Kidney capillary endothelial cell (primary cell): ENCODE measurements around the gene TBL1X.

ENCODE experiments used
- DNase-seq: peaks from one replicate; pipeline ENCODE4 v3.0.0-alpha.2; 2018; ENCODE audit warnings: low spot score

Gene TBL1X

GRCh38 chrX:9668537-9668936, 203.7 kb downstream of the TBL1X start:
- DNase-seq = no peak

GRCh38 chrX:9670136-9670814, 205.4 kb downstream of the TBL1X start:
- no peak for DNase-seq

- DNase-seq = no peak
These were observed 207.1 kb downstream of the TBL1X start for GRCh38 chrX:9671998-9672397.

GRCh38 chrX:9676306-9676705, 211.4 kb downstream of the TBL1X start:
- no peak for DNase-seq

- DNase-seq = no peak
These were observed 211.9 kb downstream of the TBL1X start for GRCh38 chrX:9676738-9677097.

GRCh38 chrX:9677098-9677739, 212.4 kb downstream of the TBL1X start:
- DNase-seq = peak; percentile 23

- no peak for DNase-seq
These were observed 213.5 kb downstream of the TBL1X start for GRCh38 chrX:9678215-9678965.

GRCh38 chrX:9681011-9681410, 216.2 kb downstream of the TBL1X start:
- DNase-seq = no peak

- DNase-seq = no peak
These were observed 216.6 kb downstream of the TBL1X start for GRCh38 chrX:9681422-9681821.

GRCh38 chrX:9682456-9682855, 217.6 kb downstream of the TBL1X start:
- DNase-seq = no peak

GRCh38 chrX:9682861-9683260, 218.0 kb downstream of the TBL1X start:
- no peak for DNase-seq

GRCh38 chrX:9683350-9683749, 218.5 kb downstream of the TBL1X start:
- no peak for DNase-seq

- DNase-seq = no peak
These were observed 223.0 kb downstream of the TBL1X start for GRCh38 chrX:9687899-9688298.

- no peak for DNase-seq
These were observed 224.0 kb downstream of the TBL1X start for GRCh38 chrX:9688833-9689232.

GRCh38 chrX:9690046-9690445, 225.2 kb downstream of the TBL1X start:
- DNase-seq = no peak

GRCh38 chrX:9693307-9694001, 228.6 kb downstream of the TBL1X start:
- DNase-seq = no peak

- DNase-seq = no peak
These were observed 233.7 kb downstream of the TBL1X start for GRCh38 chrX:9698576-9698975.

- DNase-seq = no peak
These were observed 235.7 kb downstream of the TBL1X start for GRCh38 chrX:9700555-9700954.

GRCh38 chrX:9701790-9702189, 236.9 kb downstream of the TBL1X start:
- no peak for DNase-seq

GRCh38 chrX:9703406-9703805, 238.5 kb downstream of the TBL1X start:
- DNase-seq = no peak

- no peak for DNase-seq
These were observed 240.1 kb downstream of the TBL1X start for GRCh38 chrX:9704876-9705465.

- DNase-seq = no peak
These were observed 241.6 kb downstream of the TBL1X start for GRCh38 chrX:9706421-9706820.
